ENCODE measurements around the gene COQ10A.
A peak's percentile ranks its signal among the peaks of the same experiment; 100 is the strongest.
"Not testable (repeated sequence)": the region's sequence is repeated elsewhere in the genome, so short reads cannot be mapped to it uniquely, and the experiment has no call there.

COQ10A gene

GRCh38 chr12:56244494-56244893 lies 22.2 kb upstream of the COQ10A start:
- DNase-seq: no peak

- DNase-seq: no peak
These were observed 18.8 kb upstream of the COQ10A start for GRCh38 chr12:56247923-56248322.

DNA sequence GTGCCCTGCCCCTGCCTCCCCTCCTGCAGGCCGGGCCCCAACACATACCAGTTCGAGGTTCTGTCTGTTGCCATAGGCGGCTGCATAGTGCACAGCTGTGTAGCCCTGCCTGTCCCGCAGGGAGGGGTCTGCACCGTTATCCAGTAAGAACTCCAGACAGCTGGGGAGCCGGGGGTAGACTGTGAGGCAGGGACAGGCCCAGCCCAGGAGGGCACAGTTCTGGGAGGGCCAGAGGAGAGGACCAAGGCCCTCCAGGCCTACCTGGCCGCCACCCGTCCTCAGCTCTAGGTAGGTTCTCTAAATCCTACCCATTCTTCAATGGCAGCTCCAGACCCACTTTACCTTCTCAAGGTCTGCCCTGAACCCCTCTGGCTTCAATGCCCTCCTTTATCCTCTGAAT lies 18.0 kb upstream of the COQ10A start:
- DNase-seq: no peak

DNA sequence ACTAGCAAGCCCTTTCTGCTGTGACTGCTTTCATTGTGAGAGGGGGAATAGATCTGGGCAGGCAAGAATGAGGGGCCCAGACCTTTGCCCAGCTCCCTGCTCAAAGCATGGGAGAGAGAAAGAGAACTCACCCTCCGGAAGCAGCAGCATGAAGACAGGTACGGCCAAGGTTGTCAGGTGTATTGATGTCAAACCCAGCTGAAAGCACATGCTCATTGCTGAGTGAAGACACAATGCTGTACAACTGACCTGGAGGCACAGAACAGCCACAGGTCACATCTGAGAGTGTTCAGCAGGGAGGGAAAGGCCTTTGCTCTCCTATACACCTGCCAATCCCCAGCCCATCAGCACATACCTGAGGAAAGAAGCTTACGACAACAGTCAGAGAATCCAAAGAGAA lies 14.1 kb upstream of the COQ10A start:
- DNase-seq: no peak

DNA sequence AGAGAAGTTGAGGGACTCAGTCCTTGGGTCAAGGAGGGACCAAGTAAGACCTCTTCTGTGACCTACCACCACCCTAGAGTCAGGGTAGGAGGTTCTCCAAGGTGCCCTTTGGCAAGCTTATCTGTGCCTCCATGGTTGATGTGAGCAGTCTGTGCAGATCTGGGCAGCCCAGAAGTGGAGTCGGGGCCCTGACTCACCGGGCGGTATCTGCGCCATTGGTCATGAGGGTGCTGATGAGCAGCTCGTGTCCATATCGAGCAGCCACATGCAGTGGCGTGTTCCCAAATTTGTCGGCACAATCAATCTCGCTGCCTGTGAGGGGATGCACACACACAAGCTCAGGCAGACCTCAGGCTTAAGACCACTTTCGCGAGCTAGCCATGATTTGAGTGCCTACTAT lies 13.7 kb upstream of the COQ10A start:
- DNase-seq: no peak

DNA sequence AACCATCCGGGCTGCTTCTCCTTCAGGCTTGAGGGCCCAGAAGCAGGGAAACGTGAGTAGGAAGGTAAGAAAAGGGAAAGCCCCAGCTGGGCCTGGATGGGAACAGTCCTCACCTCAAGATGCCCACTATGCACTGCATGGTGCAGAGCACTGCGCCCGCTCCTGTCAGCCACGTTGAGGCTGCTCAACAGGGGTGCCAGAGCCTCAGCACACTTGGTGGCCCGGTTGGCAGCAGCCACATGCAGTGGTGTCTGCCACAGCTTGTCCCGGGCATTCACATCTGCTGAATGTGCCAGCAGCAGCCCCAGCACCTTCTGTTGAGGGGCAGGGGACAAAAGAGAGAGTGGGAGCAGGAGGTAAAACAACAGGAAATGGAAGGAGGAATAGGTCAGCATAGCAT lies 11.1 kb upstream of the COQ10A start:
- no peak for DNase-seq

DNA sequence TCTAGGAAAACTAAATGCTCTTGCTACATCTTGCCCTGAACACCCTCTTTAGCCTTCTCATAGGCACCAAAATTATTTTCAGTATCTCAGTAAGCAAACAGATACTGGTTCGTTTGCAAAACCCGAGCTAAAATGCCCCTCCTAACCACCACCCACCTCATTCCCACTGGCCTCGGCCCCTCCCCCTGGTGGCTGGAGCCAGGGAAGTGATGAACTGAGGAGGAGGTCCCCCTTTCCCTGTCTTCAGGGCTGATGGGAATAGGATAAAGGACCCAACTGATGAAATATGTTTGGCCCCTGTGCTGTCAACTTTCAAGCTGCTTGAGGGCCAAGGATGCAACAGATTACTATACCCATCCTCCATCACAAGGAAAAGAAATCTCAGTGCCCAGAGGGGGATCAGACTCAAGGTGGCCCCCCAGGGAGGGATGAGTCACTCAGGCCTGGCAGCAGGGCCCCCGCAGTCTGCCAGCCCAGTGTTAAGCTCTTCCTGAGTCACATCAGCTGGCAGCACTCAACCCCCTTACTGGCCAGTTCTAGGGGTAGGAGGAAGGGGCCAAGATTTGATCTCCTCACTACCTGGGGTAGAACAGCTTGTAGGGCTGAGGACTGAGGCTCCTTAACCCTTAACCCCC lies 10.3 kb upstream of the COQ10A start:
- DNase-seq: no peak

GRCh38 chr12:56257071-56257470 lies 9.7 kb upstream of the COQ10A start:
- DNase-seq: no peak

DNA sequence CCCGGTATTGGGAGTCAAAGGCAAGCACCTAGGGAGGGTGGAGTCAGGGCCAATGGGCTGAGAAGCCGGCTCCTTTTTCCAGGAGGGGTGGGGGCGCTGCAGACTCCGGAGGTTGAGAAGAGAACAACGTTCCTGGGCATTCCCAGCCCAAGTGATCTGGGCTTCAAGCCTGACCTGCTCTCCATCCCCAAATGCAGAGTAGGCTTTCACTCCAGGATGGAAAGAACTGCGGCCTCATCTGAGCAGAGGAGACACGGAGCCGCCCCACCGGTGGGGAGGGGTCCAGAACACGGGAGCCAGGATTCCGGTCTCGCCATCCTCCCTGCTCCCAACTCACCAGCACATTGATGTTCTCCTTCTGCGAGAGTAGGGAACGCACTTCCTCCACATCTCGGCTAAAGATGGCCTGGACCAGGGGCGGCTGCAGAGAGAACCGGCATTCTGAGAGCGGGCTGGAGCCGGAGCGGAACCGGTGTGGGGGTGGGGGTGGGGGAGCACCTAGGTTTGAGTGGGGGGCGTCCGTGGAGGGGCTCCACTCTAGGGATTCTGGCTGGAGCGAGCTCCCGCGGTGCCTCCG lies 9.2 kb upstream of the COQ10A start:
- no peak for DNase-seq

DNA sequence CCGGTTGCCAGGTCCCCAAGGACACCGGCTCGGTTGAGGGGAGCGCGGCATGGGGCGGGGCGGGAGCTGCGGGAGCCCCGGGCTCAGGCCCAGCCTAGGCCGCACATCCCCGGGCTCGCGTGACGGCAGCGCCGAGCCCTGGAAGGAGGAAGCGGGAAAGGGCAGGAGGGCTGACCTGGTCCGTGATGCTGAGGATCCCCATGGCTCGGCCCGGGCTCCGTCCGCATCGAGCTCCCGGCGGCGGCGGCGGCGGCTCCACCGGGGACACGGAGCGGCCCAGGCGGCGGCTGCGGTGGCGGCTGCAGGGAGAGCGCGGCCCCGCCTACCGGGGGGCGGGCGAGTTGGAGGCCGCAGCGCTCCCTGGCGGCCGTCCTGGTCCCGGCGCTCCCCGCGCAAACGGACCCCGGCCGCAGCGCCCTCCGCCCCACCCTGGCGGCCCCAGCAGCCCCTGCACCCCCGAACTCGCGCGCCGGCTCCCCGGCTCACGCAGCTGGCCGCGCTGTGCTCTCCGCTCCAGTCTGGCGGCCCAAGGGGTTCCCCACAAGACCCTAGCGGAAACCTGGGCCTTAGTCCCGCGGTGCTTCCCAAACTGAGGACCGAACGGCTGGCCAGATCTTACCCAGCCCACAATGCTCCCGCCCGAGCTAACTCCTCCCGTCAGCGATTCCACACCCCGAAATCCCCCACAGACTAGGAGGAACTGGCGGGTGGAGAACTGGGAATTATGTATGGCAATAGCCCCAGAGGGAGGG lies 8.5 kb upstream of the COQ10A start, which contains the start of gene ANKRD52:
Gene ANKRD52, minus strand, starts transcription at position 317 of the 752 bp plus-strand sequence. Its CDS starts 115 bp downstream, at position 202.
- peak; percentile 88 for DNase-seq

DNA sequence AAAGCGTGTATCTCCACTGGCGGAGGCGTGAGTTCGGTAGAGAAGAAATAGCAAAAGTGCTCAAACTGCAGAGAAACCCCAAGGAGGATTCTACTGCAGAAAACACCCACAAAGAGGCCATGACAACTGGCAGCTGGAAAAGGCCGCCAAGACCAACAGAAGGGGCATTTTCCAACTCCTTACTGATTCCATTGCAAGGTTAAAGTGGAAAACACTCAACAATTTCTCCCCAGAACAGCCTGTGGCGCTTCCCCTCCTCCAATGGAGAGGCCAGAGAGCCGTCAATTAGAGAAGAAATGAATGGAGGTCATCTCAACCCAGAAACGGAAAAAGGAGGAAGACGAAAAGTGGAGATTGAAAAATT lies 7.9 kb upstream of the COQ10A start:
- DNase-seq: no peak

GRCh38 chr12:56260380-56260779 lies 6.4 kb upstream of the COQ10A start:
- no peak for DNase-seq

GRCh38 chr12:56260921-56261320 lies 5.8 kb upstream of the COQ10A start:
- no peak for DNase-seq

DNA sequence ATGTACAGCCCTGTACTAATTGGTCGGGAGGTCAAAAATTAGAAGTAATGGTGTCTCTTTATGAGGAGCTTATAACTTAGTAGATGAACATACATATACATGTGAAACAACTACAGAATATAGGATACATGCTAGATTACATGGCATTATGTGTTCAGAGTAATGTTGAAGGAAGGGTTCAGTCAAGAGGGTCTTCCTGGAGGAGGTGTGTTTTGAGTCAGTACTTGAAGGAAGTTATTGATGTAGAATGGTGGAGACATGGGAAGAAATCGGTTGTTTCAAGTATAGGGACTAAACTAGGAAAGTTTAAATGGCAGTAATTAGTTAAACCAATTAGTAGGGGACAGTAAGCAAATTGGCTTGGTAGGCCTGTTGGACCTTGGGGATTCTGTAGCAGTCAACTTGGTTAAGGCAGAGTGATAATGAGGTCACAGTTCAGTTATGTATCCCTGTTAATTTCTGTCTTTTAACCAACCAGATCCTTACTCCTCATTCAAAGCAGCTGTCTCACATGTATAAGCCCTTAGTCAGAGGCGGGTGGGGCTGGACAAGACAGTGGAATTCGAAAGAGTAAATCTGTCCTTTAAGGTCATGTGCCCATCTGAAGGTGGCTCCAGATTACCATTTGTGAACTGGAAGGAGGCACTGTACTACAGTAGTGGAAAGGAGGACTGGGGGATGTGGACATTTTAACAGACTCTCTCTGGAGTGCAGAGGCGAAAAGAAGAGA lies 5.1 kb upstream of the COQ10A start:
- no peak for DNase-seq

GRCh38 chr12:56262955-56263354 lies 3.8 kb upstream of the COQ10A start:
- not testable (repeated sequence) for DNase-seq

DNA sequence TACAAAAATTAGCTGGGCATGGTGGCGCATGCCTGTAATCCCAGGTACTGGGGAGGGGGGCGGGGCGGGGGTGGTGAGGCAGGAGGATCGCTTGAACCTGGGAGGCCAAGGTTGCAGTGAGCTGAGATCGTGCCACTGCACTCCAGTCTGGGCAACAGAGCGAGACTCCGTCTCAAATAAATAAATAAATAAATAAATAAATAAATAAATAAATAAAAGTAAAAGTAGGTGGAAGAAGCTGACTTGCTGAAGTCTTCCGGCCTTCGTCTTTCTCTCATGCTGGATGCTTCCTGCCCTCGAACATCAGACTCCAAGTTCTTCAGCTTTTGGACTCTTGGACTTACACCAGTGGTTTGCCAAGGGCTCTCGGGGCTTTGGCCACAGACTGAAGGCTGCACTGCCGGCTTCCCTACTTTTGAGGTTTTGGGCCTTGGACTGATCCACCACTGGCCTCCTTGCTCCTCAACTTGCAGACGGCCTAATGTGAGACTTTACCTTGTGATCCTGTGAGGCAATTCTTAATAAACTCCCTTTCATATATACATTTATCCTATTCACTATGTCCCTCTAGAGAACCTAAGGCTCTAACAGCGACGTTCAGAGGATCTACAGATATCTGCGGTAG lies 562 bp upstream of the COQ10A start:
- not testable (repeated sequence) for DNase-seq

- DNase-seq: no peak
These were observed 815 bp downstream of the COQ10A start for GRCh38 chr12:56267443-56268071.

DNA sequence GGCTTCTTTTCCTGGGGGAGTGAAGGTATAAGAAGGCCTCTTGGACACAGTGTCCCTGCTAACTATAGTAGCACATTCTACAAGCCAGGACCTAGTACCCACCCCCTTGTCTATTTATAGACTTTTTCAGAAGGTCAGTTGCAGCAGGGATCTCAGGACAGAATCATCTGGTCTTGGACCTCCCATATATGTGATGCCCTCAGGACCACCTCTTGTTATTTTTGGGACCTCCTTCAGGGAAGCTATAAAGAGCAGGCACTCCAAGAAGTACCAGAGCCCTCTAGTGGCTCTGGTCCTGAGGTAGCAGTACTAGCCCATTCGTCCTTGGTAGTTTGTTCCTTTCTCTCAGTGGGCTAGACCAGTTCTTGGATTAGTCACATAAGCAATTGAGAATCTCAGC lies 4.3 kb downstream of the COQ10A start:
- DNase-seq: no peak

DNA sequence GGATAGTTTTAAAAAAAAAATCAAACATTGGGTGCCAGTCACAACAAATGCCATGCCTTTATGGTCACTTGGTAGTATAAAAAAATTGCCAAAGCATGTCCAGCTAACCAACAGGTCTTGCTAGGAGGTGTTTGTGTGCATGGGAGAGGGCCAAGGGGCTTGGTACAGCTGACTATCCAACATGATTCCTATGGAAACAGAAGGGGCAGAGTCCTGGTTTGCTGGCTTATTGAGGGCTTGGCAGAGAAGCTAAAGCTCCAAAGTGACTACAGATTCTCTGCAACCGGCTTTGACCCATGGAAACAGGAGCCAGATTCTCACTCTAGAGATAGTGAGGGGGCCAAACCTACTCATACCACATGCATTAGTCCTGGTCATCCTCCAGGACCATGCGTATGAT lies 5.7 kb downstream of the COQ10A start:
- not testable (repeated sequence) for DNase-seq

DNA sequence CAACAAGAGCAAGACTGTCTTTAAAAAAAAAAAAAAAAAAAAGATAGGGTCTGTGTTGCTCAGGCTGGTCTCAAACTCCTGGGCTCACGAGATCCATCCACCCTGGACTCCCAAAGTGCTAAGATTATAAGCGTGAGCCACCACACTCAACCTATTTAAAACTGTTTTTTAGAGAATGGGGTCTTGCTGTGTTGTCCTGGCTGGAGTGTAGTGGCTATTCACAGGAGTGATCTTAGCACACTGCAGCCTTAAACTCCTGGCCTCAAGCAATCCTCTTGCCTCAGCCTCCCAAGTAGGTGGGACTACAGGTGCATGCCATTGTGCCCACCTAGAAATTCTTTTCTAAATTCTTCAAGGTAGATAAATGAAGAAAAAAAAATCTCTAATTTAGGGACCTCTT lies 7.6 kb downstream of the COQ10A start:
- DNase-seq: no peak

GRCh38 chr12:56278905-56279304 lies 12.2 kb downstream of the COQ10A start:
- no peak for DNase-seq

DNA sequence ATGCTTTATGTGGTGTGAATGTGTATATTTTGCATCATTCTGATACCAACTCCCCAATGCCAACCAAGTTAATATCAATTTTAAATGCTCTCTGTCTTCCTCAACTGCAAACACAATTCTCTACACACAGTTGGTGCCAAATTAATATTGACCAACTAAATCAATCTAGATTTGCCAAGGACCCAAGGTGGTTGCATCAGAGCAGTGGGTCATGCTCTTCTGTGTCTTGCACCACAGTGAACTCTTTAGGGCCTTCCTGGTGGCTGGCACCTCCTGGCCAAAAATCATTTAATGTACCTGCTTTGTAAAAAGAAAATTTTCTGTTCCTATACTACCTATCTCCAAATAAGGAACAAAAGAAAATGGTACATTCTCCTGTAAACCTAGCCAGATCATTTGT lies 14.1 kb downstream of the COQ10A start:
- DNase-seq: no peak

DNA sequence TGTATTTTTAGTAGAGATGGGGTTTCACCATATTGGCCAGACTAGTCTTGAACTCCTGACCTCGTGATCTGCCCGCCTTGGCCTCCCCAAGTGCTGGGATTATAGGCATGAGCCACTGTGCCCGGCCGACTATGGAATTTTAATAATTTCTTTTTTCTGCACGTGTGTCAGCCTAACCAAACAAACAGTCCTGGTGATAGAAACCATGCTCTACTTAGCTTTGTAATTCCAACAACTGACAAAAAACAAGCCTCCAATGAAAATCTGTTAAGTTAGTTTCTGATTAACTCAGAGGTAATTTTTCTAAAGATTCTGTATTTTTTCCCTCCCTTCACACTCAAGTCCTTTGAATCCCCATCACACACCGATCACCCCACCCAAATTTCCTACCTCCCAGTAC lies 15.3 kb downstream of the COQ10A start:
- no peak for DNase-seq

Data from activated CD4-positive, CD25-positive, alpha-beta regulatory T cell treated with anti-CD3 and anti-CD28 coated beads, Interleukin-2, amount 50 U/mL, for 72 hours (primary cell).